HepG2 (cell line): ENCODE measurements around the gene SHLD1. TPM values are rescaled to one million over a fixed set of nuclear protein-coding genes. Genes with fewer than 3 reads are reported as not detected.

ENCODE experiments used
- ARID5B ChIP-seq: IDR thresholded peaks from 2 replicates; pipeline ENCODE4 v1.4.0; 2020; ENCODE audit warnings: mild to moderate bottlenecking, missing genetic modification reagents
- BCL6 ChIP-seq: IDR thresholded peaks from 2 replicates; pipeline ENCODE4 v1.6.1; 2016; ENCODE audit warnings: missing genetic modification reagents, missing compliant biosample characterization
- BCLAF1 ChIP-seq: fragments of 450-650 bp; IDR thresholded peaks from 2 replicates; pipeline ENCODE4 v1.6.1; 2017; ENCODE audit warnings: mild to moderate bottlenecking
- CBX5 ChIP-seq: sonication (generic); formaldehyde crosslinking; IDR thresholded peaks from 2 replicates; pipeline ENCODE4 v1.4.0; 2020; ENCODE audit warnings: missing genetic modification reagents, borderline replicate concordance
- DZIP1 ChIP-seq: sonication (generic); formaldehyde crosslinking; IDR thresholded peaks from 2 replicates; pipeline ENCODE4 v1.5.0; 2020; ENCODE audit warnings: mild to moderate bottlenecking, missing genetic modification reagents
- HNRNPLL ChIP-seq: fragments of 200-400 bp; formaldehyde crosslinking; IDR thresholded peaks from 2 replicates; pipeline ENCODE4 v1.6.1; 2017; ENCODE audit warnings: mild to moderate bottlenecking, low read depth, low read length; ENCODE audit not compliant: poor library complexity, severe bottlenecking
- IRX3 ChIP-seq: sonication (generic); formaldehyde crosslinking; IDR thresholded peaks from 2 replicates; pipeline ENCODE4 v1.8.1; 2023; ENCODE audit warnings: mild to moderate bottlenecking, low read depth, missing genetic modification reagents, borderline replicate concordance
- MAZ ChIP-seq, 2 experiments: sonication (generic) in 1 of 2; formaldehyde crosslinking in 1 of 2; IDR thresholded peaks; 2 replicates each; pipeline versions ENCODE4 v1.5.0 to v1.6.1; 2012 to 2020; ENCODE audit warnings: low read depth in 2 of 2, mild to moderate bottlenecking in 2 of 2, borderline replicate concordance in 1 of 2, improper control_type of control experiment in 1 of 2, low read length in 1 of 2, missing genetic modification reagents in 1 of 2, moderate library complexity in 1 of 2
- RAD51 ChIP-seq: fragments of 450-650 bp; IDR thresholded peaks from 2 replicates; pipeline ENCODE4 v1.6.1; 2016; ENCODE audit warnings: borderline replicate concordance
- RXRB ChIP-seq: IDR thresholded peaks from 2 replicates; pipeline ENCODE4 v1.6.1; 2016; ENCODE audit warnings: borderline replicate concordance, missing genetic modification reagents, missing compliant biosample characterization
- SP5 ChIP-seq: IDR thresholded peaks from 2 replicates; pipeline ENCODE4 v1.6.1; 2016; ENCODE audit warnings: low read depth, borderline replicate concordance
- TP53 ChIP-seq: sonication (generic); formaldehyde crosslinking; conservative IDR thresholded peaks from 2 replicates; pipeline ENCODE4 v1.4.0; 2020; ENCODE audit warnings: missing genetic modification reagents
- ZBTB42 ChIP-seq: sonication (generic); formaldehyde crosslinking; IDR thresholded peaks from 2 replicates; pipeline ENCODE4 v1.5.0; 2020; ENCODE audit warnings: mild to moderate bottlenecking, missing genetic modification reagents
- ZFAT ChIP-seq: sonication (generic); formaldehyde crosslinking; conservative IDR thresholded peaks from 2 replicates; pipeline ENCODE4 v1.8.1; 2023; ENCODE audit warnings: missing genetic modification reagents, inconsistent platforms
- ZNF101 ChIP-seq: sonication (generic); formaldehyde crosslinking; IDR thresholded peaks from 2 replicates; pipeline ENCODE4 v1.4.0; 2020; ENCODE audit warnings: mild to moderate bottlenecking, low read depth, missing genetic modification reagents, borderline replicate concordance
- ZNF234 ChIP-seq: sonication (generic); formaldehyde crosslinking; conservative IDR thresholded peaks from 2 replicates; pipeline ENCODE4 v1.5.1; 2020; ENCODE audit warnings: mild to moderate bottlenecking, missing genetic modification reagents
- ZNF713 ChIP-seq: sonication (generic); formaldehyde crosslinking; IDR thresholded peaks from 2 replicates; pipeline ENCODE4 v1.4.0; 2020; ENCODE audit warnings: mild to moderate bottlenecking, missing genetic modification reagents
- polyA plus RNA-seq, 8 experiments: library from polyadenylated mRNA; depleted of rRNA in 3 of 8; stranded (reverse) in 7 of 8; unstranded in 1 of 8; fragments of >200 nt; fragmentation: Illumina TruSeq in 4 of 8; extraction: Trizol in 4 of 8; gene quantifications; 2 replicates each; pipeline versions ENCODE4 v1.2.1 to v1.2.3, GENCODE V29; 2011 to 2016; ENCODE audit warnings: low read depth in 4 of 8, missing spikeins in 1 of 8, mixed read lengths in 1 of 8; ENCODE audit not compliant: insufficient read depth in 1 of 8
- total RNA-seq, 5 experiments: library from RNA; depleted of rRNA; stranded (reverse); fragments of >200 nt; fragmentation: Illumina TruSeq; extraction: Trizol; gene quantifications; 2 replicates each; pipeline ENCODE4 v1.2.3, GENCODE V29; 2016; ENCODE audit warnings: low read depth in 1 of 5

SHLD1 gene
- total and polyA plus RNA-seq, 2 of the 13 experiments (the other 11 are each of a cell fraction or from before 2014, with no cell fraction given), result 8.9 to 10.0 TPM

GRCh38 chr20:5779071-5779900, 29.1 kb downstream of the SHLD1 start (continued):
- TF ChIP-seq BCLAF1, result no peak
- TF ChIP-seq MAZ (IDR thresholded peaks at IDR 0.05; ENCODE audit: borderline replicate concordance, low read depth, low read length), result no peak
- no peak for TF ChIP-seq MAZ (CRISPR knock-in tag; IDR thresholded peaks at IDR 0.05; ENCODE audit: low read depth)
- TF ChIP-seq ZNF234 (CRISPR knock-in tag), result no peak
- TF ChIP-seq ZFAT (CRISPR knock-in tag), result no peak
- TF ChIP-seq BCL6 (CRISPR knock-in tag), result peak; percentile 94
- TF ChIP-seq RXRB (CRISPR knock-in tag), result peak; percentile 100
- TF ChIP-seq TP53 (CRISPR knock-in tag), result no peak; the same call in 1 of the 2 replicates
- no peak for TF ChIP-seq IRX3
- TF ChIP-seq ZNF101, result no peak
- 0 out of 2 replicates have a peak, but pooled peaks have one; percentile 24 for TF ChIP-seq ZNF713 (CRISPR knock-in tag)
- TF ChIP-seq DZIP1, result no peak
- TF ChIP-seq SP5, result no peak
- peak; percentile 99 for TF ChIP-seq ARID5B
- no peak for TF ChIP-seq HNRNPLL
- TF ChIP-seq CBX5, result peak; percentile 99
- no peak for TF ChIP-seq RAD51
- TF ChIP-seq ZBTB42 (CRISPR knock-in tag), result no peak
